SK-N-SH treated with all-trans-retinoic acid at 6 μM for 48 hours (cell line): ENCODE measurements around the gene PPP4R1.

Experiments
- ATAC-seq: fragments of 200-7000 bp; cut with Tn5 transposase; 3 replicates; pipeline ENCODE4 v1.9.1; 2020; ENCODE audit warnings: mild to moderate bottlenecking, moderate library complexity
- ARNTL ChIP-seq: fragments of 450-650 bp; formaldehyde crosslinking; IDR thresholded peaks from 2 replicates; pipeline ENCODE4 v1.5.0; 2020; ENCODE audit warnings: low read depth, mild to moderate bottlenecking, moderate library complexity, borderline replicate concordance
- BACH2 ChIP-seq: fragments of 250-450 bp; sonication (Bioruptor Pico); IDR thresholded peaks from 2 replicates; pipeline ENCODE4 v1.9.0; 2021; ENCODE audit warnings: mild to moderate bottlenecking, borderline replicate concordance
- CREB5 ChIP-seq: fragments of 250-450 bp; sonication (Bioruptor Pico); IDR thresholded peaks from 2 replicates; pipeline ENCODE4 v1.5.1; 2020; ENCODE audit warnings: low read depth, mild to moderate bottlenecking, moderate library complexity
- CSRNP3 ChIP-seq: fragments of 250-450 bp; sonication (Bioruptor Pico); IDR thresholded peaks from 2 replicates; pipeline ENCODE4 v1.5.1; 2021; ENCODE audit warnings: mild to moderate bottlenecking, moderate library complexity
- ESRRG ChIP-seq: fragments of 250-450 bp; sonication (Bioruptor Pico); IDR thresholded peaks from 2 replicates; pipeline ENCODE4 v1.6.1; 2021; ENCODE audit warnings: mild to moderate bottlenecking
- GLIS3 ChIP-seq: fragments of 250-450 bp; sonication (Bioruptor Pico); IDR thresholded peaks from 2 replicates; pipeline ENCODE4 v1.5.0; 2020; ENCODE audit warnings: mild to moderate bottlenecking, moderate library complexity
- ISL1 ChIP-seq: fragments of 250-450 bp; sonication (Bioruptor Pico); IDR thresholded peaks from 2 replicates; pipeline ENCODE4 v2.1.2; 2022; ENCODE audit warnings: mild to moderate bottlenecking, moderate library complexity
- OSR1 ChIP-seq: fragments of 250-450 bp; sonication (Bioruptor Pico); IDR thresholded peaks from 2 replicates; pipeline ENCODE4 v1.8.0; 2022; ENCODE audit warnings: moderate library complexity, mild to moderate bottlenecking, inconsistent platforms
- POU6F1 ChIP-seq: fragments of 250-450 bp; sonication (Bioruptor Pico); IDR thresholded peaks from 2 replicates; pipeline ENCODE4 v1.8.0; 2021; ENCODE audit warnings: low read depth, mild to moderate bottlenecking, moderate library complexity, borderline replicate concordance
- PPARA ChIP-seq: fragments of 250-450 bp; sonication (Bioruptor Pico); IDR thresholded peaks from 2 replicates; pipeline ENCODE4 v1.5.0; 2020; ENCODE audit warnings: mild to moderate bottlenecking, borderline replicate concordance
- RARB ChIP-seq: fragments of 250-450 bp; sonication (Bioruptor Pico); IDR thresholded peaks from 2 replicates; pipeline ENCODE4 v1.8.0; 2021; ENCODE audit warnings: mild to moderate bottlenecking, moderate library complexity
- SNAI2 ChIP-seq: fragments of 250-450 bp; sonication (Bioruptor Pico); IDR thresholded peaks from 2 replicates; pipeline ENCODE4 v1.5.0; 2020; ENCODE audit warnings: mild to moderate bottlenecking, moderate library complexity
- TCF4 ChIP-seq: fragments of 250-450 bp; sonication (Bioruptor Pico); IDR thresholded peaks from 2 replicates; pipeline ENCODE4 v1.8.0; 2021; ENCODE audit warnings: mild to moderate bottlenecking, moderate library complexity, borderline replicate concordance
- TOX ChIP-seq: fragments of 250-450 bp; sonication (Bioruptor Pico); IDR thresholded peaks from 2 replicates; pipeline ENCODE4 v1.8.0; 2021; ENCODE audit warnings: mild to moderate bottlenecking, moderate library complexity, borderline replicate concordance
- ZC3H10 ChIP-seq: fragments of 250-450 bp; sonication (Bioruptor Pico); IDR thresholded peaks from 2 replicates; pipeline ENCODE4 v1.5.1; 2021; ENCODE audit warnings: mild to moderate bottlenecking, moderate library complexity
- ZNF565 ChIP-seq: fragments of 450-650 bp; formaldehyde crosslinking; conservative IDR thresholded peaks from 2 replicates; pipeline ENCODE4 v1.5.0; 2020; ENCODE audit warnings: low read depth, mild to moderate bottlenecking, moderate library complexity
- ZNF70 ChIP-seq: fragments of 450-650 bp; formaldehyde crosslinking; IDR thresholded peaks from 2 replicates; pipeline ENCODE4 v1.5.0; 2020; ENCODE audit warnings: mild to moderate bottlenecking, moderate library complexity
- ZNF8 ChIP-seq: fragments of 450-650 bp; formaldehyde crosslinking; IDR thresholded peaks from 2 replicates; pipeline ENCODE4 v1.5.0; 2020; ENCODE audit warnings: mild to moderate bottlenecking, moderate library complexity
- TF ChIP-seq, protein P1 (sequence below): fragments of 250-450 bp; sonication (Bioruptor Pico); IDR thresholded peaks from 2 replicates; pipeline ENCODE4 v1.5.0; 2020; ENCODE audit warnings: mild to moderate bottlenecking, moderate library complexity
- TF ChIP-seq, protein P2 (sequence below): fragments of 250-450 bp; sonication (Bioruptor Pico); IDR thresholded peaks from 2 replicates; pipeline ENCODE4 v1.8.0; 2020; ENCODE audit warnings: mild to moderate bottlenecking, moderate library complexity, borderline replicate concordance

The PPP4R1 gene

GRCh38 chr18:9531791-9532410 lies 82.5 kb downstream of the PPP4R1 start:
- TF ChIP-seq ZNF565 (CRISPR knock-in tag) = no peak
- TF ChIP-seq SNAI2 (CRISPR knock-in tag) = no peak
- TF ChIP-seq ARNTL (CRISPR knock-in tag) = no peak
- no peak for TF ChIP-seq PPARA (CRISPR knock-in tag)
- no peak for TF ChIP-seq ZNF8
- no peak for TF ChIP-seq TOX (CRISPR knock-in tag)
- no peak for TF ChIP-seq BACH2
- TF ChIP-seq RARB (CRISPR knock-in tag) = no peak
- no peak for TF ChIP-seq CREB5 (CRISPR knock-in tag)
- no peak for TF ChIP-seq ZC3H10
- TF ChIP-seq ESRRG (CRISPR knock-in tag) = no peak
- no peak for TF ChIP-seq ZNF70 (CRISPR knock-in tag)
- TF ChIP-seq, protein P1, sequence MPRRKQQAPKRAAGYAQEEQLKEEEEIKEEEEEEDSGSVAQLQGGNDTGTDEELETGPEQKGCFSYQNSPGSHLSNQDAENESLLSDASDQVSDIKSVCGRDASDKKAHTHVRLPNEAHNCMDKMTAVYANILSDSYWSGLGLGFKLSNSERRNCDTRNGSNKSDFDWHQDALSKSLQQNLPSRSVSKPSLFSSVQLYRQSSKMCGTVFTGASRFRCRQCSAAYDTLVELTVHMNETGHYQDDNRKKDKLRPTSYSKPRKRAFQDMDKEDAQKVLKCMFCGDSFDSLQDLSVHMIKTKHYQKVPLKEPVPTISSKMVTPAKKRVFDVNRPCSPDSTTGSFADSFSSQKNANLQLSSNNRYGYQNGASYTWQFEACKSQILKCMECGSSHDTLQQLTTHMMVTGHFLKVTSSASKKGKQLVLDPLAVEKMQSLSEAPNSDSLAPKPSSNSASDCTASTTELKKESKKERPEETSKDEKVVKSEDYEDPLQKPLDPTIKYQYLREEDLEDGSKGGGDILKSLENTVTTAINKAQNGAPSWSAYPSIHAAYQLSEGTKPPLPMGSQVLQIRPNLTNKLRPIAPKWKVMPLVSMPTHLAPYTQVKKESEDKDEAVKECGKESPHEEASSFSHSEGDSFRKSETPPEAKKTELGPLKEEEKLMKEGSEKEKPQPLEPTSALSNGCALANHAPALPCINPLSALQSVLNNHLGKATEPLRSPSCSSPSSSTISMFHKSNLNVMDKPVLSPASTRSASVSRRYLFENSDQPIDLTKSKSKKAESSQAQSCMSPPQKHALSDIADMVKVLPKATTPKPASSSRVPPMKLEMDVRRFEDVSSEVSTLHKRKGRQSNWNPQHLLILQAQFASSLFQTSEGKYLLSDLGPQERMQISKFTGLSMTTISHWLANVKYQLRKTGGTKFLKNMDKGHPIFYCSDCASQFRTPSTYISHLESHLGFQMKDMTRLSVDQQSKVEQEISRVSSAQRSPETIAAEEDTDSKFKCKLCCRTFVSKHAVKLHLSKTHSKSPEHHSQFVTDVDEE (CRISPR knock-in tag) = no peak
- TF ChIP-seq GLIS3 = no peak
- TF ChIP-seq TCF4 (CRISPR knock-in tag) = no peak
- no peak for TF ChIP-seq CSRNP3 (CRISPR knock-in tag)
- TF ChIP-seq, protein P2, sequence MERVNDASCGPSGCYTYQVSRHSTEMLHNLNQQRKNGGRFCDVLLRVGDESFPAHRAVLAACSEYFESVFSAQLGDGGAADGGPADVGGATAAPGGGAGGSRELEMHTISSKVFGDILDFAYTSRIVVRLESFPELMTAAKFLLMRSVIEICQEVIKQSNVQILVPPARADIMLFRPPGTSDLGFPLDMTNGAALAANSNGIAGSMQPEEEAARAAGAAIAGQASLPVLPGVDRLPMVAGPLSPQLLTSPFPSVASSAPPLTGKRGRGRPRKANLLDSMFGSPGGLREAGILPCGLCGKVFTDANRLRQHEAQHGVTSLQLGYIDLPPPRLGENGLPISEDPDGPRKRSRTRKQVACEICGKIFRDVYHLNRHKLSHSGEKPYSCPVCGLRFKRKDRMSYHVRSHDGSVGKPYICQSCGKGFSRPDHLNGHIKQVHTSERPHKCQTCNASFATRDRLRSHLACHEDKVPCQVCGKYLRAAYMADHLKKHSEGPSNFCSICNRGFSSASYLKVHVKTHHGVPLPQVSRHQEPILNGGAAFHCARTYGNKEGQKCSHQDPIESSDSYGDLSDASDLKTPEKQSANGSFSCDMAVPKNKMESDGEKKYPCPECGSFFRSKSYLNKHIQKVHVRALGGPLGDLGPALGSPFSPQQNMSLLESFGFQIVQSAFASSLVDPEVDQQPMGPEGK (CRISPR knock-in tag) = no peak
- no peak for TF ChIP-seq ISL1 (CRISPR knock-in tag)

GRCh38 chr18:9530226-9531009 lies 83.9 kb downstream of the PPP4R1 start:
- no peak for TF ChIP-seq ARNTL (CRISPR knock-in tag)
- TF ChIP-seq ZC3H10 = no peak
- TF ChIP-seq GLIS3 = no peak
- no peak for TF ChIP-seq OSR1 (CRISPR knock-in tag)
- TF ChIP-seq POU6F1 (CRISPR knock-in tag) = no peak
- no peak for TF ChIP-seq SNAI2 (CRISPR knock-in tag)
- no peak for TF ChIP-seq CREB5 (CRISPR knock-in tag)
- ATAC-seq = no peak

More at GRCh38 chr18:9531791-9532410, 82.5 kb downstream of the PPP4R1 start:
- ATAC-seq = no peak
